Myometrial cell (primary cell): ENCODE results near the gene FAM241A. TPM values are rescaled to one million over a fixed set of nuclear protein-coding genes. Genes with fewer than 3 reads are reported as not detected.

Source experiments
- total RNA-seq: library from RNA; depleted of rRNA; stranded (reverse); fragments of >200 nt; gene quantifications from 2 replicates; pipeline ENCODE4 v1.2.3, GENCODE V29; 2015

The FAM241A gene
- 2.6 and 3.2 TPM in 2 replicates for total RNA-seq

GRCh38 chr4:112145326-112145789 is at the start of gene FAM241A:
TSS of gene FAM241A (plus strand) at chr4:112145454. CDS start at chr4:112145581, 127 bp downstream.

GRCh38 chr4:112231779-112232713 is 86.8 kb downstream of the FAM241A start, which contains the start of gene AP1AR:
TSS of gene AP1AR (plus strand) at chr4:112231787. CDS start at chr4:112232092, 305 bp downstream.

Other genes starting within 250 kb of the FAM241A start
- 14.4 and 16.0 TPM in 2 replicates for gene AP1AR, start 86.3 kb downstream of the FAM241A start, total RNA-seq
- gene TIFA, start 140.4 kb downstream of the FAM241A start, total RNA-seq, result 5.2 and 21.3 TPM in 2 replicates
- gene ALPK1, start 151.9 kb downstream of the FAM241A start, total RNA-seq, result 11.5 and 16.1 TPM in 2 replicates